ENCODE results near the gene PCDH15. TPM values are rescaled to one million over a fixed set of nuclear protein-coding genes. Genes with fewer than 3 reads are reported as not detected.

PCDH15 gene
- total and polyA plus RNA-seq, 3 experiments from 2014 or later = not detected

GRCh38 chr10:54125098-54125747 lies 675.8 kb downstream of the PCDH15 start:
- ChIA-PET POLR2A (interaction anchor here (0.7 kb wide), 1 partner anchor 1977 kb away, joined by 3 read pairs; no protein-coding TSS in a partner anchor), CTCF (no interaction called here)
- H3K27ac ChIP-seq (ENCODE audit: low read depth, low read length) = no peak overlapping the region
- no peak overlapping the region for H3K4me3 ChIP-seq (ENCODE audit: low read length)
- H3K4me1 ChIP-seq (ENCODE audit: insufficient read depth, low read length) = no peaks in the 10 kb centered on the region
- H3K27ac Mint-ChIP-seq = no peak overlapping the region
- no peak for DNase-seq
- peaks cover 11 to 48% (median 18%) of the 10 kb centered on the region in 5 donors for H3K9me3 Mint-ChIP-seq
- no peaks in the 10 kb centered on the region for H3K36me3 ChIP-seq (ENCODE audit: insufficient read depth, low read length)
- H3K4me1 Mint-ChIP-seq = no peaks in the 10 kb centered on the region
- no peak overlapping the region for H3K4me3 Mint-ChIP-seq
- H3K36me3 Mint-ChIP-seq = no peaks in the 10 kb centered on the region
- H3K9me3 ChIP-seq (ENCODE audit: low read length) = no peaks in the 10 kb centered on the region
- H3K27me3 Mint-ChIP-seq = no peaks in the 10 kb centered on the region
- H3K27me3 ChIP-seq (ENCODE audit: insufficient read depth, low read length, poor library complexity, severe bottlenecking) = no peaks in the 10 kb centered on the region

GRCh38 chr10:54124209-54124885 lies 676.7 kb downstream of the PCDH15 start:
- Histone ChIP-seq H3K36me3 (ENCODE audit: insufficient read depth, low read length) (no peaks in the 10 kb centered on the region), H3K9me3 (ENCODE audit: low read length) (no peaks in the 10 kb centered on the region), H3K27ac (ENCODE audit: low read depth, low read length) (no peak overlapping the region), H3K27me3 (ENCODE audit: insufficient read depth, low read length, poor library complexity, severe bottlenecking) (no peaks in the 10 kb centered on the region), H3K4me3 (ENCODE audit: low read length) (no peak overlapping the region), H3K4me1 (ENCODE audit: insufficient read depth, low read length) (no peaks in the 10 kb centered on the region)
- H3K9me3 Mint-ChIP-seq = peaks cover 11 to 47% (median 18%) of the 10 kb centered on the region in 5 donors
- no peaks in the 10 kb centered on the region for H3K27me3 Mint-ChIP-seq
- H3K4me3 Mint-ChIP-seq = no peak overlapping the region
- no peaks in the 10 kb centered on the region for H3K36me3 Mint-ChIP-seq
- no peak for DNase-seq
- no peaks in the 10 kb centered on the region for H3K4me1 Mint-ChIP-seq
- CTCF ChIA-PET = no interaction called here
- POLR2A ChIA-PET = no interaction called here
- H3K27ac Mint-ChIP-seq = no peak overlapping the region

GRCh38 chr10:54120806-54121205 lies 680.2 kb downstream of the PCDH15 start:
- H3K4me3 ChIP-seq (ENCODE audit: low read length) = no peak overlapping the region
- Mint-ChIP-seq H3K36me3 (no peaks in the 10 kb centered on the region), H3K27me3 (no peaks in the 10 kb centered on the region), H3K4me1 (no peaks in the 10 kb centered on the region), H3K4me3 (no peak overlapping the region), H3K27ac (no peak overlapping the region), H3K9me3 (peaks cover 15 to 51% (median 24%) of the 10 kb centered on the region in 5 donors)
- no peaks in the 10 kb centered on the region for H3K4me1 ChIP-seq (ENCODE audit: insufficient read depth, low read length)
- DNase-seq = no peak
- ChIA-PET CTCF (no interaction called here), POLR2A (no interaction called here)
- no peaks in the 10 kb centered on the region for H3K27me3 ChIP-seq (ENCODE audit: insufficient read depth, low read length, poor library complexity, severe bottlenecking)
- no peaks in the 10 kb centered on the region for H3K36me3 ChIP-seq (ENCODE audit: insufficient read depth, low read length)
- H3K9me3 ChIP-seq (ENCODE audit: low read length) = no peaks in the 10 kb centered on the region
- H3K27ac ChIP-seq (ENCODE audit: low read depth, low read length) = no peak overlapping the region

- H3K27me3 ChIP-seq (ENCODE audit: insufficient read depth, low read length, poor library complexity, severe bottlenecking) = no peaks in the 10 kb centered on the region
- no peaks in the 10 kb centered on the region for H3K9me3 ChIP-seq (ENCODE audit: low read length)
- DNase-seq = no peak
- no peaks in the 10 kb centered on the region for H3K36me3 ChIP-seq (ENCODE audit: insufficient read depth, low read length)
- ChIA-PET CTCF (no interaction called here), POLR2A (no interaction called here)
- Mint-ChIP-seq H3K4me1 (no peaks in the 10 kb centered on the region), H3K36me3 (no peaks in the 10 kb centered on the region), H3K4me3 (no peak overlapping the region), H3K9me3 (peaks cover 7 to 17% (median 17%) of the 10 kb centered on the region in 5 donors), H3K27me3 (no peaks in the 10 kb centered on the region), H3K27ac (no peak overlapping the region)
- H3K4me1 ChIP-seq (ENCODE audit: insufficient read depth, low read length) = no peaks in the 10 kb centered on the region
- H3K27ac ChIP-seq (ENCODE audit: low read depth, low read length) = no peak overlapping the region
- no peak overlapping the region for H3K4me3 ChIP-seq (ENCODE audit: low read length)
Observed at GRCh38 chr10:54108961-54109360, 692.1 kb downstream of the PCDH15 start.

GRCh38 chr10:54096892-54097291 lies 704.1 kb downstream of the PCDH15 start:
- Histone ChIP-seq H3K4me3 (ENCODE audit: low read length) (no peak overlapping the region), H3K9me3 (ENCODE audit: low read length) (no peaks in the 10 kb centered on the region), H3K27ac (ENCODE audit: low read depth, low read length) (no peak overlapping the region), H3K4me1 (ENCODE audit: insufficient read depth, low read length) (no peaks in the 10 kb centered on the region), H3K36me3 (ENCODE audit: insufficient read depth, low read length) (no peaks in the 10 kb centered on the region), H3K27me3 (ENCODE audit: insufficient read depth, low read length, poor library complexity, severe bottlenecking) (no peaks in the 10 kb centered on the region)
- H3K27ac Mint-ChIP-seq = no peak overlapping the region
- no peak overlapping the region for H3K4me3 Mint-ChIP-seq
- H3K4me1 Mint-ChIP-seq = no peaks in the 10 kb centered on the region
- H3K27me3 Mint-ChIP-seq = no peaks in the 10 kb centered on the region
- CTCF ChIA-PET = no interaction called here
- POLR2A ChIA-PET = no interaction called here
- DNase-seq = no peak
- H3K36me3 Mint-ChIP-seq = no peaks in the 10 kb centered on the region
- H3K9me3 Mint-ChIP-seq = peaks cover 2 to 36% (median 22%) of the 10 kb centered on the region in 5 donors

GRCh38 chr10:54094321-54094720 lies 706.7 kb downstream of the PCDH15 start:
- DNase-seq = no peak
- H3K4me1 Mint-ChIP-seq = no peaks in the 10 kb centered on the region
- CTCF ChIA-PET = no interaction called here

GRCh38 chr10:54091237-54091636 lies 709.8 kb downstream of the PCDH15 start:
- Mint-ChIP-seq H3K9me3 (peaks cover 0 to 34% (median 12%) of the 10 kb centered on the region in 5 donors), H3K27me3 (no peaks in the 10 kb centered on the region), H3K4me3 (no peak overlapping the region), H3K36me3 (no peaks in the 10 kb centered on the region), H3K27ac (no peak overlapping the region), H3K4me1 (no peaks in the 10 kb centered on the region)
- ChIA-PET POLR2A (no interaction called here), CTCF (no interaction called here)
- no peaks in the 10 kb centered on the region for H3K27me3 ChIP-seq (ENCODE audit: insufficient read depth, low read length, poor library complexity, severe bottlenecking)
- H3K36me3 ChIP-seq (ENCODE audit: insufficient read depth, low read length) = no peaks in the 10 kb centered on the region
- no peak overlapping the region for H3K4me3 ChIP-seq (ENCODE audit: low read length)
- H3K4me1 ChIP-seq (ENCODE audit: insufficient read depth, low read length) = no peaks in the 10 kb centered on the region
- H3K9me3 ChIP-seq (ENCODE audit: low read length) = no peaks in the 10 kb centered on the region
- DNase-seq = no peak
- H3K27ac ChIP-seq (ENCODE audit: low read depth, low read length) = no peak overlapping the region

More at GRCh38 chr10:54094321-54094720, 706.7 kb downstream of the PCDH15 start:
- Mint-ChIP-seq H3K27ac (no peak overlapping the region), H3K27me3 (no peaks in the 10 kb centered on the region), H3K9me3 (peaks cover 2 to 33% (median 13%) of the 10 kb centered on the region in 5 donors), H3K36me3 (no peaks in the 10 kb centered on the region), H3K4me3 (no peak overlapping the region)
- POLR2A ChIA-PET = no interaction called here
- H3K36me3 ChIP-seq (ENCODE audit: insufficient read depth, low read length) = no peaks in the 10 kb centered on the region
- no peak overlapping the region for H3K4me3 ChIP-seq (ENCODE audit: low read length)
- no peaks in the 10 kb centered on the region for H3K4me1 ChIP-seq (ENCODE audit: insufficient read depth, low read length)
- no peaks in the 10 kb centered on the region for H3K9me3 ChIP-seq (ENCODE audit: low read length)
- H3K27me3 ChIP-seq (ENCODE audit: insufficient read depth, low read length, poor library complexity, severe bottlenecking) = no peaks in the 10 kb centered on the region
- no peak overlapping the region for H3K27ac ChIP-seq (ENCODE audit: low read depth, low read length)

GRCh38 chr10:54081950-54082349 lies 719.1 kb downstream of the PCDH15 start:
- Histone ChIP-seq H3K9me3 (ENCODE audit: low read length) (no peaks in the 10 kb centered on the region), H3K4me3 (ENCODE audit: low read length) (no peak overlapping the region), H3K36me3 (ENCODE audit: insufficient read depth, low read length) (no peaks in the 10 kb centered on the region), H3K4me1 (ENCODE audit: insufficient read depth, low read length) (no peaks in the 10 kb centered on the region), H3K27me3 (ENCODE audit: insufficient read depth, low read length, poor library complexity, severe bottlenecking) (no peaks in the 10 kb centered on the region), H3K27ac (ENCODE audit: low read depth, low read length) (no peak overlapping the region)
- H3K9me3 Mint-ChIP-seq = peaks cover 0 to 28% (median 14%) of the 10 kb centered on the region in 5 donors
- ChIA-PET POLR2A (no interaction called here), CTCF (no interaction called here)
- H3K27me3 Mint-ChIP-seq = no peaks in the 10 kb centered on the region
- no peak overlapping the region for H3K27ac Mint-ChIP-seq
- H3K36me3 Mint-ChIP-seq = no peaks in the 10 kb centered on the region
- no peak overlapping the region for H3K4me3 Mint-ChIP-seq
- H3K4me1 Mint-ChIP-seq = no peaks in the 10 kb centered on the region
- DNase-seq = no peak

All from CD8-positive, alpha-beta memory T cell (primary cell).